ENCODE results near the gene GPR15.

GPR15 gene

GRCh38 chr3:98531622-98532274 is at the start of gene GPR15:
GPR15 (plus strand) TSS chr3:98531978; CDS start chr3:98532034, 56 bp downstream.
- DNase-seq: no peak

DNA sequence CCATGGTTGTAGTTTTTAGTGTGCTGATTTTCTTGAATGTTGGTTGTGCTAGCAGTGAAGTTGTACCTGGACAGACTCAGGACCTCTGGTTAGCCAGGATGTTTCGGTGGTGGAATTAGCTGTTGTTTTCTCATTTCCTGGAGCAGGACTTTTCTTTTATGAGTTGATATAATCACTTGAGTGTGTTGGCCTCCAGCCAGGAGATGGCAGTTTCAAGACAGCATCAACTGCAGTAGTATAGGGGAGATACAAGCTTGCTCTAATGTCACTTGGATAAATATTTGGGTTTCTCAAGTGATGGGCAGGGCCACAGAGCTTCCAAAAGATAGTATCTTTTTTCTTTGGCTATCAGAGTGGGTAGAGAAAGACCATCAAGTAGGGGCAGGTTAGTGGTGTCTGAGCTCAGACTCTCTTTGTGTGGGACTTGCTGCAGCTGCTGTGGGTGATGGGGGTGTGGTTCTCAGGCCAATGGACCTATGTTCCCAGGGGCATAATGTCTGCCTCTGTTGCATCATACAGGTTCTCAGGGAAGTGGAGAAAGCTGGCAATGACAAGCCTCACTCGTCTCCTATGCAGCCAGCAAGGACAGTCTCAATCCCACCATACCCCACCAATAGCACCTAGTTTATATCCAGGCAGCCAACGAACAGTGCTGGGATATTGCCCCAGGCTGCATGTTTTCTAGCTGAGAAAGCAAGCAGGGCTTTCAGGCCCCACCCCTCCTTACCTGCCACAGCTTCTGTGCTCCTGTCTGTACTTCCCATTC is 48.9 kb upstream of the GPR15 start:
- no peak for DNase-seq

DNA sequence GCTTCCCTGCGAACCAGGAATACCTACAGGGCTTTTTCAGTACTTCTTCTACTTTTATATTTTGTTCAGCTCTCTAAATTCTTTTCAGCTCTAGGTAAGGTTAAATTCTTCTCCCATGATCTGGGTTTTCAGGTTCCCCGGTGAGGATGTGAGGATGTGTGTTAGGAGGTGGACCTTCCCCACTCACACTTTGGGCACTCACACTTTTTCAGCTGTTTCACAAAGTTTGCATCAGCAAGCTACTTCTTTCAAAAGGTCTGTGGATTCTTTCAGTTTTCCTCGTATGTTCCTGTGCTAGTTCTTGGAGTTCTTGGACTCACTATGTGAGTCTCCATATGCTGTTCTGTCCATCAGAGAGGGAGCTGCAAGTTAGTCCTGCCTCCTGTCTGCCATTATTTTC is 48.2 kb upstream of the GPR15 start:
- DNase-seq: no peak

GRCh38 chr3:98497381-98497780 is 34.4 kb upstream of the GPR15 start, which contains the start of gene OR5K2:
OR5K2 (plus strand) TSS chr3:98497681; CDS start chr3:98497681, 0 bp downstream.
- DNase-seq: no peak

GRCh38 chr3:98500019-98500418 is 31.8 kb upstream of the GPR15 start:
- no peak for DNase-seq

DNA sequence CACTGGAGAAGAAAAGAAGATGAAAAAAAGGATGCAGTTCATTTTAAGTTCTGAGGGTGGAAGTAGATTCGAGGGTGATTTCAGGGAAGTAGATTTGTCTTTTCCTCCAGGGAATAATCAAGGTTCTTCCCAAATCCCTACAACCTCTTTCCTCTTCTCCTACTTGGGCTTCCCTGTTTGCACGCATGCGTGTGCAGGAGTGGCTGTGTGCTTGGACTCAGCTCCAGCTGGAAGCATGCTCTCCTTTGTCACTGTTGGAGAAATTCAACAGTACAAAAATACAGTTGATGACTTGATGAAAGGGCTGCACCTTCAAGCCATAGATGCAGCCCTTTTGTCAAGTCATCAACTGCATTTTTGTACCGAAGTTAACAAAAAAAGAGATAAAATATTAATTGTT is 30.5 kb upstream of the GPR15 start:
- no peak for DNase-seq

DNA sequence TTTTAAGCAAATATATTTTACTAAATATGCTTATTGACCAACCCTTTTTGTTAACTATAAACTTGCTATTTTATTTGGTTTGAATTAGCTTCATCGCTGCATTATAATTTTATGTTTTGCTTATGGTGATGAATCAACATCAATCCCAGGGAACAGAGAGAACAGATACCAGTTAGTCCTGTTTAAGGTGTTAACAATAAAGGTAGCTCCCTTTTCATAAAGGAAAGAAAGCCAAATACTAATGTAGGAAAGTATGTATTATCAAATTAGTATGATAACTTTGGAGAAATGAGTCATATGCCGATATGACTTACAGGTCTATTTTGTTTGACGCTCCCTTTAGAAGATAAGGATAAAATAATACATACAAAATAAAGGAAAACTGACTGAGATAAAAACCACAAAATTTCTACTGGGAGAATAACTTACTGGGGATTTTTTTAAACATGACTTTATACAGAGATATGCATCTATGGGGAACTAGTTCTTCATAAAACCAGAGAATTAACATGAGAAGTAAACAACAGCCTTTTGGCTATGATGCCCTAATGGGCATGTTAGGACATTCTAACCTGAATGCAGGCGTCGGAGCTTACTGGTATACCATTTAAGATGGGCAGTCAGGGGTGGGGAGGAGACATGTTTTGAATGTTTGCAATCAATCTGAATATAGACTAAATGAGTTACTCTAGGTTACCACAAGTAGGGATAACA is 29.8 kb upstream of the GPR15 start:
- no peak for DNase-seq

DNA sequence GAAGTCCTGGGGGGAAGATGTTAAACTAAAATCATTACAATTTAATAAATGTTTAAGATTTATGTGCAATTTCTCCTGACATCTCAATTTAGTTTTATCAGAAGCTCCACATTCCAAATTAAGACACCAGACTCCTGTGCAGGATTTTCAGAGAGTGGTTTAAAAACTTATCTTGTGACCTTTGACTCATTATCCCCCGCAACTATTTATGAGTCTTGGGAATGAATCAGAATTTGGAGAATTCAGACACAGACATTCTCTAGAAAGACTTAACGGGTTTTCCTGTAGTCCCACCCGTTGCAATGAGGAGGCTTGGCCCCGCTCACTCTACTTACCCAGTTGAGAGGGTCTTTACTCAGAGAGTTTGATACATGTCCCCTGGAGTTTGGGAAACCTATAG is 27.2 kb upstream of the GPR15 start:
- DNase-seq: no peak

DNA sequence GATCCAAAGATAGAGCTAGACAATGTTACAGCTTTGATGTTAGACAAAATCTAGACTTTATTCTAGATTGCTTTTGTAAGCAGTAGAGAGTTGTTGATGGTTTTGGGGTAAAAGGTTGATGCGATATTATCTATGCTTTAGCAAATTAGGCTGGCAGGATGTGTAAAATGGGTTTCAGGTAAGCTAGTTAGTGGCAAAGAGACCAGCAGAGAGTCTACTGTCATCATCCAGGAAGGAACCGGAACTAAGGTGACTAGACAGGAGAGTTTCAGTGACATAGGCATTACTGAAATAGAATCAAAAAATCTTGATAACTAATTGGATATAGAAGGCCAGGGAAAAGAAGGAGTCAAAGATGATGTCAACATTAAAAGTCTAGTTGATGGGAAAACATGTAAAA is 23.2 kb upstream of the GPR15 start:
- no peak for DNase-seq

DNA sequence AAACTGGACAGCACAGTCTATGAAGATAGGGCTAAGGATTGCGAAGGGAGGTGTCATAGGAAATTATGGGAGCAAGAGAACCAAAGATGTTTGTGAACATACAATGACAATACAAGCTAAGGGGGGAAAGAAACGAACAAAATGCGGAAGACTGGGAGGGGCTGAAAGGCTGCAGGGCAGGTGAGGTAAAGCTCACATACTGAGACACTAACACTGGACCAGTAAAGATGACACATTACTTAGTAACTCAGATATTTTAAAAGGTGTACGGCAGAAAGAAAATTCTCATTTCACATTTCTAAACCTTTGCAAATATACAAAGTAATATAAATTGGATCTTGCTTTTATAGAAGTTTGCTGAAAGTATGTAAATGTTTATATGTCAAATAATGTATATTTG is 19.2 kb upstream of the GPR15 start:
- no peak for DNase-seq

GRCh38 chr3:98513091-98513511 is 18.7 kb upstream of the GPR15 start:
- DNase-seq: no peak

DNA sequence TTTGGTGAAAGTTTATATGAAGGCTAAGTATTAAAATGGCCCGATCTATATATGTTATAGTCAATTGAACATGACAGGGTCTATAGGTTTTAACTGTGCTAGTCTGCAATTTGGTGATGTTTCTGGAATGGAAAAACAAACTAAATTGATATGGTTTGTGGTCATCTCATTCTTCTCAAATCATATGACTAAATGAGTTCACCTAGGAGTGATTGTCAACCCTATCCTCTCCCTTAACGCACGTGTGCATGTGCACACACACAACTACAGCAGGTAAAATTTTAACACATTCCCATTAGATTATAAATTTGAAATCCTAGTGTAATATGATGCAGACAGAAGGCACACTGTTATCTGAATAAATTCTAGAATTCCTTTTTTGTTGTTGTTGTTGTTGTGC is 18.0 kb upstream of the GPR15 start:
- no peak for DNase-seq

- no peak for DNase-seq
Observed at GRCh38 chr3:98514948-98515347, 16.8 kb upstream of the GPR15 start.

DNA sequence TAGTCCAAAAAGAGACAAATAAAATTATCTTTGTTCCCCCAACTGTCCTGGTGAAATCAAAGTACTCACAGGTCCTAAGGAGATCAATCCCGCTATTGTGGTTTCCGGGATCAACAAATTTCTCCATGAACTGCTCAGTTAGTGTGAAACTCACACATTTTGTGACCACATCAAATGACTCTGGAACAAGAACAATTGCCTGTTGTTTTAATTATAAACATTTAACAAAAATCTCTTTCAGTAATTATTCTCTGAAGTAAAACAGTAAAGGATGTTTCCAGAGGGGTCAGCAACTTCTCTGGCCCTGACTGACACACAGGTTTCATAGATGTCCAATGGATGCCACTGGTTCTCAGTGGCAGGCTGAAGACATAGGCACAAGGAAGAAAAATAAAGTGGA is 13.0 kb upstream of the GPR15 start:
- DNase-seq: no peak

DNA sequence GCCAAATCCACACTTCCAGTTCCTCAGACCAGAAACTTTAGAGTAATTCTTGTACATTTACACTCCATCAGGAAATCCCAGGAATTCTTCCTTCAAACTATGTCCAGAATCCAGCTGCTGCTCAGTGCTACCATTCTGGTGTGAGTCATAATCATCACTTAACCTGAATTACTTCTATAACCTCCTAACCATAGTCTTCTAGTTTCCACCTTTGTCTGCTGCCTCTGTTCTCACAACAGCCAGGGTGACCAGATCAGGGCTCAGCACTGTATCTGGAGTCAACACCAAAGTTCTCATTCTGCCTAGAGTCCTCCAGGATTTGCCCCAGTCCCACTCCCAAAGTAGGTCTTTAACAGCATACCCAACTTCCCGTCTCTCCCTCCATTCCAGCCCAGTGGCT is 12.4 kb upstream of the GPR15 start:
- no peak for DNase-seq

DNA sequence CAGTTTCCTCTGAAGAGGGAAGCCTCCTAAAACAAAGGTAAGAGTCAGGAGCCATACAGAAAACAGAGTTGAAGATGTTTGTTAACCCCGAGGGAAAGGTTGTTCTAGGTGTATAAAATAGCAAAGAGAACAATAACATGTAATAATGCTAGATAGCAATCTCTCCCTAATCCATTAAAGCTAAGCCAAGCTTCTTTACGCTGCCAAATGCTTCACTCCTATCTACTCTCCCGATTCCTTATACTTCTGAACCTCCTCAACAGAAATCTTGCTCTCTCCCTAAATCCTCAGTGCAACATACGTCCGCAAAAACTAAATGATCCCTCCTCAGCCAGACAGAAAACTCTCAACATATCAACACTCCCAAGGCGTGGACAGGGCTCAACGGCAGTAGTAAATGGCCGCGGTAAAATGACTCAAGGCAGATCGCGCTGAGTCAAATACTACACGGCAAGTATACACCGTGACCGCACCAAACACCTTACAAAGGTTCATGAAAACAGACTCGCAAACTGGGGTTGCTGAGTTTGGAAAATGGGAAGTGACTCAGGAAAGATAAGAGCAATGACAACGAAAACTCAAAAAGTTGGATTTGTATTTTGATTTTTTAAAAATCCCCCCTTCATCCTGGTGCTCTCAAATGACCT is 9.8 kb upstream of the GPR15 start:
- DNase-seq: peak; percentile 42 to 47

DNA sequence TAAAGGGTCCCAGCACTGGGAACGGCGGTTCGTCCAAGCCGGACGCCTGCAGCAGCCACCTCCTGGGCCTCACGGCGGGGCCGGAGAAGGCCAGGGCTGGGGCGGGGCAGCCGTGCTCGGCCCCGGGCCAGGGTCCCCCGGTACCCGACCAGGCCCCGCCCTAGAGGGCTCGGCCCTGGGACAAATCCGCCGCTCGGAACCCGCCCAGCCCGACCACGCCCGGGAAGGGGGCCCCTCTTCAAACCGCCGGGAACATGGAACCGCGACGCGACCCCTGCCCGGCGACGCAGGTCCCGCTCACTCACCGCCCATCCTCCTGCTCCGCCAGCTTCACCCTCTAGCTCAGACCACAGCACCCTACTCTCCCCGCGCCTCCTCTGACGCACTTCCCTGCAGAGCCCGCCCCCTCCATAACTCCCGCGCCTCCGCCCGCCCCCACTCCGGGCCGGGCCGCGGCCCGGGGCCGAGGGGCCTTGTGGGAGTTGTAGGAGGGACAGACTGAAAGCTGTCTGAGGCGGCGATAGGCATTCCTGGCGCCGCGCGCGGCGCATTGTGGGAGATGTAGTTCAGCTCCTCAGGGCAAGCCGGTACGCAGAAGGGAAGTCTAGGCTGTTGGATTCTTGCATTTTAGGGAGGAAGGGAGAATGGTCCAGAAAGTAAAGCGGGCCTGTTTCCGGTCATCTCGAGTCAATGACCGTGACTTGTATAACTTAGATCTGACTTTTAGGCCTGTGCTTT is 9.1 kb upstream of the GPR15 start, which contains the start of gene CLDND1:
Gene CLDND1, minus strand, starts transcription at position 359 of the 738 bp plus-strand sequence. CDS start 1,478 bp downstream, outside the sequence.
- peak; percentile 90 to 91 for DNase-seq

GRCh38 chr3:98525494-98525893 is 6.3 kb upstream of the GPR15 start:
- no peak for DNase-seq

- no peak for DNase-seq
Observed at GRCh38 chr3:98528474-98529346, 3.1 kb upstream of the GPR15 start.

DNA sequence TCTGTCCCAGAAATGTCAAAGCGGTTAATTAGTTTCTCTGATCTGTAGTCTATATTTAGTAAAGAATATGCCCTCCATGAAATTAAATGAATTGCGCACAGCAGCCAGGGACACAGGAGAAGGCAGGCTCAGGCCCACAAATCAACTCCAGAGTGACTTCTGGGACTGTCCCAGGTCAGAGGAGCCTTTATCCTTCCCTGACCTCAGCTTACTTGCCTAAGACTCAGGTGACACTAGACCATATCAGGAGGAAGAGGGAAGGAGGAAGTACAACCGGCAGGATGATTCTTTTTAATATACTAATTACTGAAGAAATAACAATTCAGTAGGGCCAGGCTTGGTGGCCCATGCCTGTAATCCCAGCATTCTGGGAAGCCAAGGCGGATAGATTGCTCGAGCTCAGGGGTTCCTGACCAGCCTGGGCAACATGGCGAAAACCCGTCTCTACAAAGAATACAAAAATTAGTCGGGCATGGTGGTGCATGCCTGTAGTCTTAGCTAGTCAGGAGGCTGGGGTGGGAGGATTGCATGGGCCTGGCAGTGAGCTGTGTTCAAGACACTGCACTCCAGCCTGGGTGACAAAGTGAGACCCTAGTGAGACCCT is 1.8 kb upstream of the GPR15 start:
- DNase-seq: no peak

DNA sequence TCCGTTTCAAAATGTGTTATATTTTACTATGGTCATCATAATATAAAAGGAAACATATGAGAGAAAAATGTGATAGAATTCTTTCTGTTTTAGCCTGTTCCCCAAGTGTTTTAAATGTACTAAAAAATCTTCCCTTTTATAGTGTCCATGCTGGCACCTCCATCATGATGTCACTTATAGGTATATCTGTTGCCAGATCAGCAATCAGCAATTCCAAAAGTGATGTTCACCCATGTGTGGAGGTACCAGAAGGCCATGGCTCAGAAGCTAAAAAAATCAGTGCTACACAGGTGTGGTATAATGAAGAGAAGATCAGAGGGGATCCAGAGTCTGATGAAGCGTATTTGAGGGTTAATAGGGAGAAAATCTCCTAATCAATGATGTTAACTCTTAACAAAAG is 1.1 kb upstream of the GPR15 start:
- no peak for DNase-seq
